Astrocyte (in vitro differentiated cells and primary cell): ENCODE results near the gene PLEKHO2. TPM values are rescaled to one million over a fixed set of nuclear protein-coding genes. Genes with fewer than 3 reads are reported as not detected.

Source experiments
- DNase-seq: peaks from one replicate; pipeline ENCODE4 v3.0.0-alpha.2; 2010; ENCODE audit warnings: low read depth
- FAIRE-seq: peaks from 2 replicates; lab custom pipeline; 2011; peaks lifted over from hg19 to GRCh38; lab: Jason Lieb, UNC
- H2AFZ ChIP-seq: 2 replicates; pipeline ENCODE4 v1.6.0; 2012; ENCODE audit warnings: low read depth, low read length, inconsistent platforms
- H3K27ac ChIP-seq: 2 replicates; pipeline ENCODE4 v1.5.1; 2011; ENCODE audit warnings: low read depth, low read length, inconsistent platforms
- H3K27me3 ChIP-seq: 2 replicates; pipeline ENCODE4 v1.6.0; 2011; ENCODE audit warnings: low read length, inconsistent platforms; ENCODE audit not compliant: insufficient read depth
- H3K36me3 ChIP-seq: 2 replicates; pipeline ENCODE4 v1.5.1; 2011; ENCODE audit warnings: low read length, inconsistent platforms; ENCODE audit not compliant: insufficient read depth
- H3K4me1 ChIP-seq: 2 replicates; pipeline ENCODE4 v1.5.1; 2011; ENCODE audit warnings: low read length, inconsistent platforms; ENCODE audit not compliant: insufficient read depth
- H3K4me2 ChIP-seq: 2 replicates; pipeline ENCODE4 v1.6.0; 2012; ENCODE audit warnings: low read length, inconsistent platforms
- H3K4me3 ChIP-seq: 2 replicates; pipeline ENCODE4 v1.5.1; 2011; ENCODE audit warnings: low read depth, mild to moderate bottlenecking, low read length, inconsistent platforms; ENCODE audit not compliant: insufficient read depth
- H3K79me2 ChIP-seq: 2 replicates; pipeline ENCODE4 v1.6.0; 2012; ENCODE audit warnings: mild to moderate bottlenecking, low read length, inconsistent platforms; ENCODE audit not compliant: insufficient read depth
- H3K9ac ChIP-seq: 2 replicates; pipeline ENCODE4 v1.6.0; 2012; ENCODE audit warnings: mild to moderate bottlenecking, low read length, inconsistent platforms
- H3K9me3 ChIP-seq: 2 replicates; pipeline ENCODE4 v1.5.1; 2012; ENCODE audit warnings: low read depth, mild to moderate bottlenecking, low read length, inconsistent platforms; ENCODE audit not compliant: insufficient read depth
- H4K20me1 ChIP-seq: 2 replicates; pipeline ENCODE4 v1.6.0; 2012; ENCODE audit warnings: low read length, inconsistent platforms; ENCODE audit not compliant: insufficient read depth
- H3K27ac Mint-ChIP-seq: one replicate; pipeline ENCODE4 v1.8.0; 2021; ENCODE audit warnings: mild to moderate bottlenecking, mixed read lengths; ENCODE audit not compliant: unreplicated experiment
- H3K27me3 Mint-ChIP-seq: one replicate; pipeline ENCODE4 v1.8.0; 2021; ENCODE audit warnings: low read depth, mixed read lengths; ENCODE audit not compliant: unreplicated experiment
- H3K36me3 Mint-ChIP-seq: one replicate; pipeline ENCODE4 v1.8.0; 2021; ENCODE audit warnings: low read depth, mixed read lengths; ENCODE audit not compliant: unreplicated experiment
- H3K4me1 Mint-ChIP-seq: one replicate; pipeline ENCODE4 v1.8.0; 2021; ENCODE audit warnings: low read depth, mixed read lengths; ENCODE audit not compliant: unreplicated experiment
- H3K4me3 Mint-ChIP-seq: one replicate; pipeline ENCODE4 v1.8.0; 2021; ENCODE audit warnings: mild to moderate bottlenecking, moderate library complexity, mixed read lengths; ENCODE audit not compliant: unreplicated experiment
- H3K9me3 Mint-ChIP-seq: one replicate; pipeline ENCODE4 v1.8.0; 2021; ENCODE audit warnings: mild to moderate bottlenecking, mixed read lengths; ENCODE audit not compliant: unreplicated experiment
- EZH2 ChIP-seq: IDR thresholded peaks from 2 replicates; pipeline ENCODE4 v1.6.1; 2012; ENCODE audit warnings: mild to moderate bottlenecking, low read length, inconsistent platforms; ENCODE audit not compliant: insufficient read depth
- total RNA-seq: library from RNA; stranded (reverse); gene quantifications from 2 replicates; pipeline ENCODE4 v1.2.1, GENCODE V29; 2021
- TF ChIP-seq, protein P1 (sequence below): IDR thresholded peaks from 2 replicates; pipeline ENCODE4 v1.5.1; 2011; ENCODE audit warnings: low read depth, mild to moderate bottlenecking, inconsistent platforms, low read length, moderate library complexity; ENCODE audit not compliant: insufficient read depth

Gene PLEKHO2
- total RNA-seq, 1 donor from 2014 or later = 11.5 TPM

DNA sequence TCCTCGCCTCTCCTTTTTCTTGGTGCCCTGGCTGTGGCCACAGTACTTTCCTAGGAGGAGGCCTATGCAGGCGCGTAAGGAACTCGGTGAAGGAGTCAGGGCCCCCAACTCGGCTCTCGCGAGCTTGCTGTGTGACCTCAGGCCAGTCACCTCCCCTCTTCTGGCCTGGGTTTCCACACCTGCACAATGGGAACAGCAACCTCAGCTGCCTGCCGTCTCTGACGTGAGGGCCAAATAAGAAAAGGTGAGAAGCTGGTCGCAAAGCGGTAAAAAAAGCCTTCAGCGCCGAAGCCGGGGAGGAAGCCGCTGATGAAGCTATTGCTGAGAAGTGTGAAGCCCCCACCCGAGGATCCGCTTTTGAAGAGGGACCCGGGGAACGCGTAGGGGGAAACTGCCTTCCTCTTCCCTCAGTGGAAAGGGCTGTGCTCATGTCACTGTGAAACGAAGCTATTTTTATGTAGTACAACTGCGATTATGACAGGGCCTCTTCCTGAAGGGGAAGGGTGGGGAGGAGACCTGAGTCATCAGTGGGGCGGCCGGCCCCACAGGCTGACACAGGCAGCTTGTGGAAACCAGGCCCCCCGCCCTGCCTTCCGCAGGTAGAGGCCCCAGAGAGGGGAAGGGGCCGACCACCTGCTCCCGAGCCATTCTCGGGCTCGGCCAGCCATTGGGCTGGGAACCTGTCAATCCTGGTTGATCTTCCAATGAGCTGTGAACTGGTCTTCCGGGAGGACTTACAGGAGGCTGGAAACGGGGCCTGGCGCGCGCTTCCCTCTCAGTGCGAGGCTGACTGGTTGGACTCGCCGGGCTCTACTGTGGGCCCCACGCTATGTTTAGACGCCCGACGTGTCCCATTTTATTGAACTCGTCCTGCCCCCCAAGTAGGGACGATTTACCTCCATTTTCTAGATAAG is 52.0 kb downstream of the PLEKHO2 start:
- no peaks in the 10 kb centered on the region for H3K9me3 Mint-ChIP-seq
- Histone ChIP-seq H4K20me1 (no peaks in the 10 kb centered on the region), H3K79me2 (no peaks in the 10 kb centered on the region), H3K36me3 (no peaks in the 10 kb centered on the region), H3K4me2 (peak overlapping the region; percentile 63), H3K9ac (peak overlapping the region; percentile 33), H3K4me3 (peak overlapping the region; percentile 25), H3K4me1 (peaks cover 20% of the 10 kb centered on the region), H3K27me3 (no peaks in the 10 kb centered on the region), H2AFZ (peak overlapping the region; percentile 81), H3K27ac (no peak overlapping the region), H3K9me3 (no peaks in the 10 kb centered on the region)
- no peaks in the 10 kb centered on the region for H3K27me3 Mint-ChIP-seq
- peak overlapping the region; percentile 79 for H3K4me3 Mint-ChIP-seq
- no peaks in the 10 kb centered on the region for H3K36me3 Mint-ChIP-seq
- FAIRE-seq (no peak), DNase-seq (peak; percentile 93)
- TF ChIP-seq EZH2 = no peak
- TF ChIP-seq, protein P1, sequence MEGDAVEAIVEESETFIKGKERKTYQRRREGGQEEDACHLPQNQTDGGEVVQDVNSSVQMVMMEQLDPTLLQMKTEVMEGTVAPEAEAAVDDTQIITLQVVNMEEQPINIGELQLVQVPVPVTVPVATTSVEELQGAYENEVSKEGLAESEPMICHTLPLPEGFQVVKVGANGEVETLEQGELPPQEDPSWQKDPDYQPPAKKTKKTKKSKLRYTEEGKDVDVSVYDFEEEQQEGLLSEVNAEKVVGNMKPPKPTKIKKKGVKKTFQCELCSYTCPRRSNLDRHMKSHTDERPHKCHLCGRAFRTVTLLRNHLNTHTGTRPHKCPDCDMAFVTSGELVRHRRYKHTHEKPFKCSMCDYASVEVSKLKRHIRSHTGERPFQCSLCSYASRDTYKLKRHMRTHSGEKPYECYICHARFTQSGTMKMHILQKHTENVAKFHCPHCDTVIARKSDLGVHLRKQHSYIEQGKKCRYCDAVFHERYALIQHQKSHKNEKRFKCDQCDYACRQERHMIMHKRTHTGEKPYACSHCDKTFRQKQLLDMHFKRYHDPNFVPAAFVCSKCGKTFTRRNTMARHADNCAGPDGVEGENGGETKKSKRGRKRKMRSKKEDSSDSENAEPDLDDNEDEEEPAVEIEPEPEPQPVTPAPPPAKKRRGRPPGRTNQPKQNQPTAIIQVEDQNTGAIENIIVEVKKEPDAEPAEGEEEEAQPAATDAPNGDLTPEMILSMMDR = no peak
- peak overlapping the region; percentile 89 for H3K27ac Mint-ChIP-seq
- peaks cover 42% of the 10 kb centered on the region for H3K4me1 Mint-ChIP-seq

DNA sequence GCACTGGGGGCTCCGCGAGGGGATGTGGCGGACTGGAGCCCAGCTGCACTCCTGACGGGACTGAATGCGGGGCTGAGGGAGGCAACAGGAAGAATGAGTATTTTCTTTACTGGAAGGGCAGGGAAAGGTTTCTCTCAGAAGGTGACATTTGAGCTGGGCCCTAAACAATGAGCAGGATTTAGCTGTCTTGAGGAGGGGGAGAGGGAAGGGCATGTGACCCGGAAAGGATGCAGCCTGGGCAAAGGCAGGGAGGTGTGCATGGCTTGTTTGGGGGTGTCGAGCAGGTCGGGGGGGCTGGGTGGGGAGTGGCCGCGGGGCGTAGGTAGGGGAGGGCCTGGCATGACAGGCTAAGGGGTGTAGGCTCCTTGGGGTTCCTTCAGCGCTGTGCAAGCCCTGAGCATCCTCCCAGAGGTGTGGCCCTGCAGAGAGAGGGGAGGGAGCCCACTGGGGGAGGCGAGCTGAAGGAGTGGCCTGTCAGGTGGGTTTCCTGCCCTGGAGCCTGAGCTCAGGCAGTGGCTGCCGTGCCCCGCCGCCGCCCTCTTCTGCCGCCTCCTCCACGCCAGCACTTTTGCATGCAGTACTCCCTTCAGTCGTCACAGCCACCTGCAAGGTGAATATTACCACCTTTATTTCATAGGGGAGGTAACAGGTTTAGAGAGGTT is 52.8 kb downstream of the PLEKHO2 start:
- peak overlapping the region; percentile 25 for H3K4me3 ChIP-seq
- Mint-ChIP-seq H3K36me3 (no peaks in the 10 kb centered on the region), H3K4me3 (peak overlapping the region; percentile 79), H3K4me1 (peaks cover 42% of the 10 kb centered on the region), H3K27me3 (no peaks in the 10 kb centered on the region), H3K9me3 (no peaks in the 10 kb centered on the region), H3K27ac (peak overlapping the region; percentile 89)
- H4K20me1 ChIP-seq = no peaks in the 10 kb centered on the region
- DNase-seq (no peak), FAIRE-seq (no peak)
- no peaks in the 10 kb centered on the region for H3K27me3 ChIP-seq
- H3K4me1 ChIP-seq = peaks cover 20% of the 10 kb centered on the region
- peak overlapping the region; percentile 33 for H3K9ac ChIP-seq
- H3K27ac ChIP-seq = no peak overlapping the region
- TF ChIP-seq EZH2 = no peak
- TF ChIP-seq, protein P1 = no peak
- H3K36me3 ChIP-seq = no peaks in the 10 kb centered on the region
- peak overlapping the region; percentile 63 for H3K4me2 ChIP-seq
- no peaks in the 10 kb centered on the region for H3K9me3 ChIP-seq
- H3K79me2 ChIP-seq = no peaks in the 10 kb centered on the region
- peak overlapping the region; percentile 81 for H2AFZ ChIP-seq
